HG02973 (cell line): ENCODE data around the gene RNF44.

Experiments used
- ATAC-seq: cut with Tn5 transposase; IDR thresholded peaks from one replicate; pipeline ENCODE4 v1.9.1; 2021; ENCODE audit warnings: moderate library complexity; ENCODE audit not compliant: unreplicated experiment

The RNF44 gene

GRCh38 chr5:176535664-176536131 is 1.5 kb downstream of the RNF44 start:
- ATAC-seq: no peak

DNA sequence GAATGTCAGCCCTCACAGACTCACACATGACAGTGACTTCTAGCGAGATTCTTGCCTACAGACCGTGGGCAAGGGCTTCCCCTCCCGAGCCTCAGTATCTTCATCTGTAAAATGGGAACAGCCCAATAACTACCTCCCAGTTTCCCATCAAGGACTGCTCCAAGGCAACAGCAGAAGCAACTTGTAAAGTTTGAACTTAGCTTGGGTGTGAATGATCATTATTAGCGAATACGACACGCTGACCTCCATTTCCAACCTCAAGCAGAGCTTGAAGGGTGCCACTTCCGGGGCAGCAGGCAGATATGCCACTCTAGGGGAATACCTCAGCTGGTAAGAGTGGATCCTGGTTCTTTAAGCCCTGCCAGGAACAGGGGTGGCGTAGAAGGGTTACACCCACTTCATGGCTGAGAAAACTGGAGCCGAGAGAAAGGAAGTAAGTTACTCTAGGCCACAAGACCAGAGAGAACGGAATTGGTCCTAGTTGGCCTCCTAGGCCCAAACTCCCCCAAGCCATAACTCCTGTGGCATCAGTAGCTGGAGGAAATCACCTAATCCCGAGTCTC is 2.0 kb downstream of the RNF44 start:
- ATAC-seq: no peak

DNA sequence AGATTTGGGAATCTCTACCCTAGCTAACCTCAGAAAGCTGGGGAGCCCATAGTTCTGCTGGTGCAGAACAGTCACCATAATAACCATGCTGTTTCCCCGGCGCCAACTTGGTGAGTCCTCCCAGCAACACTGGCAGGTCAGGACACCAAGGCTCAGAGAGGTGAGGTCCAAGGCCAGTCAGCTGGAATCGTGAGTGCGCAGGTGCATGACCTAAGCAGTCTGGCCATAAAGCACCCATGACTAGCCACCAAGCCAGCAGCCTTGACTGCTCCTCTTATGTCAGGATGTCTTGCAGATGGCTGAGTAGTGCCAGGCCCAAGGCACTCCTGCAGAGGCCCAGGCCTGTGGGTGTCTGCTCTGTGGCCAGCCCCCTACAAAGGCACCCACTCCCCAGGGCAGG is 2.6 kb downstream of the RNF44 start:
- no peak for ATAC-seq

- ATAC-seq: no peak
Observed at GRCh38 chr5:176533894-176534611, 3.1 kb downstream of the RNF44 start.

GRCh38 chr5:176533390-176533789 is 3.8 kb downstream of the RNF44 start:
- no peak for ATAC-seq

DNA sequence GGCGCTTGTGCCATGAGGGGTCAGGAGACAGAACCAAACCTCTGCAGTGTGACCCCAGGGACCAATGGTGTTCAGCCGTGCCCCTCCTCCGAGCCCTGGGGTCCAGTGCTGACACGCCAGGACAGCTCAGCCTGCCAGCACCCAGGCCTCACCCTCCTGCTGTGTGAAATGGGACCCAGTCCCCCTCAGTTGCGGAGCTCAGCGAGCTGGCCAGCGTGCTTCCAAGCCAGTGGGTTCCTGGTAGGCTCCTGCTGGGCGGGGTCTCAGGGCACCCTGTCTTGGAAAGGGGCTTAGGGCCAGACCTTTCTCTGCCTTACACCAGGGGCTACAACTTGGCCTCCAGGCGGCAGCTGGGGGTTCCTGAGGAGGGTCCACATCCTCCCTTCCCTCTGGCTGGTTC is 4.4 kb downstream of the RNF44 start:
- no peak for ATAC-seq

GRCh38 chr5:176531902-176532493 is 5.2 kb downstream of the RNF44 start:
- no peak for ATAC-seq

DNA sequence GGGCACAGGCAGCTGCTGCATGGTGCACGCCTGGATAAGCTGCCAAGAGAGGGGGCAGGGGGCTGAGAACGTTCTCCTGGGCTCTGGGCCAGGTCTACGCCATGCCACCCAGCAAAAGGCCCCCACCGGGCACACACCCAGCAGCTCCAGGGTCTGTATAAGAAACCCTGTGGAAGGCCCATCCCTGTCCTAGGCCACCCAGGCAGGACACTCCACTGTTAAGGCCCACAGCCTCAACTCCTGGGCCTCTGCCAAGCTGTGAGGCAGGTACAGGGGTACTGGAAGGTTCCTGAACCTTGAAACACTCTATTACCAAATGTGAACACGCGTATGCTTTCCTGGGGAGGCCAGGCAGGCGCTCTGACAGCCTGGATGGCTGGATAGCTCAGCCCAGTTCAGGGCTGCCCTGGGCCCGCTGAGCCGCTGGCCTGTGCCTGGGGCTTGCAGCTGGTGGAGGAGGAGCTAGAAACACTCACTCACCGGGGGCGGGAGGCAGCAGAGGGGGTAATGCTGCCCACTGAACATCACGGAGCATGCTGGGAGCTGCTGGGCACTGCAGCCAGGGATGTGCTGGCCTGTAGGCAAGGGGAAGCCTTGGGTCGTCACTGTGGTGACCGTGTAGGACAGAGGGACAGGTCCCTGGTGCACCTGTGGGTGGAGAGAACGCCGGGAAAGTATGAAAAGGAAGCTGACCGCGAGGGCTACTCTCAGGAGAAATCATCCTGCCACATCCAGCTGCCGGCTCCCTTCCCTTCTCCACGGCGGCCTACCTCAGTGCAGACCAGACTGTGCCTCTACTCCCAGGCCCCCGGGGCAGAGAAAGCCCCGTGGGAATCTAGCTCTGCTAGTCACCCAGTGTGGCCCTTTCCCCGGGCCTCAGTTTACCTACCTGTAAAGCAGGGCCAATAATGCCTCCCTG is 6.0 kb downstream of the RNF44 start:
- ATAC-seq: no peak

DNA sequence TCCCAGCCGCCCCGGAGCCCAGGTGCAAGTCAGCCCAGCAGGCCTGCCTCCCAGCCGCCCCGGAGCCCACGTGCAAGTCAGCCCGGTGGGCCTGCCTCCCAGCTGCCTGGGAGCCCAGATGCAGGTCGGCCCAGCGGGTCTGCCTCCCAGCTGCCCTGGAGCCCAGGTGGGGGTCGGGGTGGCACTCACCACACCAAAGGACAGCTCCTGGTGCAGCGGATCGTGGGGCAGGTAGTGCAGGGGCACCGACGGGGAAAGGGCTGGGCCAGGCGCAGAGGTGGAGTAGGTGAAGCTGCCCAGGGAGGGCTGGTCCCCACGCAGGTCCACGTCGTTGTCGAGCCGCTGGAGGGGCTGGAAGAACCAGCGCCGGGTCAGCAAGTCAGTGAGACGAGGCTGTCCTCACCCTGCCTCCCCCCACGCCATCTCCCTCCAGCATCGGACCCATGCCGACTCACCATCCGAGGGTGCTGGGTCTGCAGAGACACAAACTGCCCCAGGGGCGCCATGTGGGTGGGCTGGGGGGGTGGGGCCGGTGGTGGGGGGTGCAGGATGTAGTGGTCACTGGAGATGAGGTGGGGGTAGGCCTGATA is 6.7 kb downstream of the RNF44 start:
- ATAC-seq: no peak

DNA sequence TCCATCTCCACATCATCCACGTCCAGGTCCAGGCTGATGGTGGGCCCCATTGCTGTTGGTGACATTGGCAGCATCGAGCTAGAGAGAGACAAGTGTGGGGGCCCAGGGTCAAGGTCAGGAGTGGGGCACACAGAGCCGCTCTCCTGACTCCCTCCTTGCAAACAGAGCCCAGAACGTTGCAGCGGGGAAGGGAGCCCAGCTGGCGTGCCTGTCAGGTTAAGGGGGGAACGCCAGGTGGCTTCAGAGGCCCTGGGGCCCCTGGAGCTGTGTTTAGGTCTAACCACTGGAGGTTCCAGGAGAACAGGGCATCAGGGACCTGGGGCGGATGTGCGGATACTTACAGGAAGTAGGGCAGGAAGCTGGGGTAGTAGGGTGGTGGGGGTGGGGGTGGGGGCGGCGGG is 7.5 kb downstream of the RNF44 start:
- ATAC-seq: no peak

- ATAC-seq: no peak
Observed at GRCh38 chr5:176529116-176529740, 8.0 kb downstream of the RNF44 start.

DNA sequence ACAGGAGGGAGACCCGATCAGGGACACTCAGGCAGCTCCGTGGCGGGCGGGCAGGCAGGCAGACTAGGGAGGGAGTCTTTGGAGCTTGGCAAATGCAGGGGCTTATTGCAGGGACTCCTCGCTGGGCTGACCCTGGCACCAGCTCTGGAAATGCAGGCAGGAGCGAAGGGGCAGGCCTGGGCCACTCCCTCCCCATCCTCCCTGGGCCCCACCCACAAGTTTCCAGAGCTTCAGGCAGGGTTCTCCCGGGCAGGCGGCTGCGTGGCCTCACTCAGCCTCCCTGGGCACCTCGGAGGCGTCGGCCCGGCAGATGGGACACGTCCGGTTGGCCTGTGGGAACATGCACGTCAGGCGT is 8.5 kb downstream of the RNF44 start:
- no peak for ATAC-seq

GRCh38 chr5:176528301-176528700 is 8.9 kb downstream of the RNF44 start:
- ATAC-seq: no peak

DNA sequence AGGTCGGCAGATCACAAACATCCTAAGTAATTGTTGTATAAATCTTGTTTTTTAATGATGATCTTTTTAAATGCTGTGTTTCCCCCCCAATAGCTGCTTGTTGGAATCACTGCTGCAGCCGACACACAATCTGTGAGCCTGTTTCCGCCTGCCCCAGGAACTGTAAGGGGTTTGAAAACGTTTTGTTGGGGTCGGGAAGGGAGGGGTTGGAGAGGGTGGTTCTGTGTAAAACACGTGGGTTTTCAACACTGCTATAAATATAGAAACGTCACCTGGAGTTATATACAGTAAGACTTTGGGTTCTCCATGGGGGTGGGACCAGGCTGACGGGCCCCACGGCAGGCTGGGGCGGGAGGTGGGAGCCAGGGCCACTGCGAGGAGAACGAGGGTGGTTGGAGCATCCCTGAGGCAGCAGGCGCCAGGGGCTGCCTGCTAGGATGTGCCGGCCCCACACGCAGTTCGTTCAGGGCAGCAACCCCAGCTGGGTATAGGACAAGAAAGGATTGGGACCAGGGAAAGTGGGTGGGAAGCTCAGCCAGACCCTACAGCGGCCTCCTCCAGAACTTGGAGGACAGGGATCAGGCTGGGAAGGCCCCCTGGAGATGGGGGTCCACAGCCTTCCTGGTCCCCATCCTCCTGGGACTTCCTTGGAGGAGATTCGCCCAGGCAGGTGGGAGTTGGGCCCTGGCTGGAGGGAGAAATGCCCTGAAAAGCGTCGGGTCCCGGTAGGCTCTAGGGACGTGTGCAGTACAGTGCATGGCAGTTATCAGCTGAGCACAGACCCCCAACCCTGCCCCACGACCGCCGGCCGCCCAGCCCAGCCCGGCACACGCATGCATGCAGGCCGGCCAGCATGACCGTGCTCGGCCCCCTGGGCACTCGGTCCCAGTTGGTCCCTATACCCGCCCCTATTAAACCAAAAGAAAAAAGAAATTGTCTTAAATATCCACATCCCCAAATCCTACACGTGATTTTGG is 9.7 kb downstream of the RNF44 start:
- no peak for ATAC-seq

DNA sequence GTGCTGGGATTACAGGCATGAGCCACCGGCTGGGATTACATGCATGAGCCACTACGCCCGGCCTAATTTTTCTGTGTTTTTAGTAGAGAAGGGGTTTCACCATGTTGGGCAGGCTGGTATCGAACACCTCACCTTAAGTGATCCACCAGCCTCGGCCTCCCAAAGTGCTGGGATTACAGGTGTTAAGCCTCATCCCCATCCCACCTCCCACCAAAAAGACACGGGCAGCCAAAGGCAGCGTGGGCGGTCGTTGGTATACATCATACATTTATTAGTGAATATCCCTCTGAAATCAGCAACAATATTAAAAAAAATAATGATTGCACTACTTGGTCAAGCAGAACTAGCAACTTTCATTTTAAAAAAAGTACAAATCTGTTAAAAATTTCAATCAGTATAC is 10.7 kb downstream of the RNF44 start:
- ATAC-seq: no peak

DNA sequence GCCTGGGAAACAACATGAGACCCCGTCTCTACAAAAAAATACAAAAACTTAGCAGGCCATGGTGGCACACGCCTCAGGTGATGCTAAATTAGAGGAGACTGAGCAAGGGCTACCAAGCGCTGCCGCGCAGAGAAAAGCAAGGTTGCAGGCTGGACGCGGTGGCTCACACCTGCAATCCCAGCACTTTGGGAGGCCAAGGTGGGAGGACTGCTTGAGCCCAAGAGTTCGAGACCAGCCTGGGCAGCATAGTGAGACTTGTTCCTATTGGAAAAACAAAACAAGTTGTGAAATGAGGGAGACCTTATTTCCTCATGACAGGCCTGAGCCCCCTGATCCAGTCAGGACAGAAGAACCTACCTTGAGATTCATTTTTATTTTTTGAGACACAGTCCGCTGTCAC is 11.5 kb downstream of the RNF44 start:
- ATAC-seq: no peak

DNA sequence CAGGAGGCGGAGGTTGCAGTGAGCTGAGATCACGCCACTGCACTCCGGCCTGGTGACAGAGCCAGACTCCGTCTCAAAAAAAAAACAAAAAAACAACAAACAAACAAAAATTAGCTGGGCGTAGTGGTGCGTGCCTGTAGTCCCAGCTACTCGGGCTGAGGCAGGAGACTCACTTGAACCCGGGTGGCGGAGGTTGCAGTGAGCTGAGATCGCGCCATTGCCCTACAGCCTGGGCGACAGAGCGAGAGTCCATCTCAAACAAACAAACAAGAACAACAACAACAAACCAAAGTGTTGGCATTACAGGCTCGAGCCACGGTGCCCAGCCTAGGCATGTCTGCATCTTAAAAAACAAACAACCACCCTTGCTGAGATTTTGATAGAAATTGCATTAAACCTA is 12.2 kb downstream of the RNF44 start:
- ATAC-seq: no peak

DNA sequence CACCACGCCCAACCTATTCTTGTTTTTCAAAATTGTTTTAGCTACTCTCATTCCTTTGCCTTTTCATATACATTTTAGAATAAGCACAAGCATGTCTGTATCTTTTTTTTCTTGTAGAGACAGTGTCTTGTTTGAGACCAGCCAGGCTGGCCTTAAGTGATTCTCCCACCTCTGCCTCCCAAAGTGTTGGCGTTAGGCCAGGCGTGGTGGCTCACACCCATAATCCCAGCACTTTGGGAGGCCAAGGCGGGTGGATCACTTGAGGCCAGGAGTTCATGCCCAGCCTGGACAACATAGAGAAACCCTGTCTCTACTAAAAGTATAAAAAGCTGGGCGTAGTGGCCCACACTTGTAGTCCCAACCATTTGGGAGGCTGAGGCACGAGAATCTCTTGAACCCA is 13.1 kb downstream of the RNF44 start:
- ATAC-seq: no peak

DNA sequence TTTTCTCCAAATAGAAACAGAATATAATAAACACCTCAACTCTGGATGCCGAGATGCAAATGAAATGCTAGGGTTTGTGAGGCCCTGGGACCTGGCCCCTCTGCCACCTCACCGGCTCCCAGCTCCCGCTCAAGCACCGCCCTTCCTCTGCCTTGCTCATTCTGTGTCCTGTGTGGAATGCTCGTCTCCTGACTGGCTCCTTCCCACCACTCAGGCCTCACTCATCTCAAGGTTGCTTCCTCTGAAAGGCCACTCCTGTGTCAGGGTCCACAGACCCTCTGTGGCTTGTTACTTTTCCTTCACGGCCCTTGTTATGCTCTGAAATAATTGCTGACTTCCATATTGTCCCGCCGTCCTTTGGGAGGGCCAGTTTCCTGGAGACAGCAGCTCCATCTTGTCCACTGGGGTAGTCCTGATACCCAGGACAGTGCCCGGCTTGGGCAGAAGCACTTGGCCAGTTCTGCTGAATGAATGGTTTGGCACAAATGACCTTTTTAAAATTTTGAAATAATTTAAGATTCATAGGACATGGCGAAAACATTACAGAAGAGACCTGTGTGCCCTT is 15.4 kb downstream of the RNF44 start:
- ATAC-seq: no peak
